Neuronal stem cell (in vitro differentiated cells): ENCODE data around the gene WDR46.

Experiments used
- DNase-seq: peaks from one replicate; pipeline ENCODE4 v3.0.0-alpha.2; 2013; ENCODE audit warnings: low spot score
- H2AFZ ChIP-seq: one replicate; pipeline ENCODE4 v1.6.1; 2013; ENCODE audit warnings: mild to moderate bottlenecking, low read length, inconsistent platforms
- H2AK5ac ChIP-seq: 2 replicates; pipeline ENCODE4 v1.6.1; 2013; ENCODE audit warnings: low read depth, mild to moderate bottlenecking, inconsistent platforms, low read length, moderate library complexity, mixed read lengths
- H2BK120ac ChIP-seq: 2 replicates; pipeline ENCODE4 v1.6.1; 2013; ENCODE audit warnings: low read depth, mild to moderate bottlenecking, inconsistent platforms, low read length, moderate library complexity, mixed read lengths
- H2BK12ac ChIP-seq: one replicate; pipeline ENCODE4 v1.6.1; 2013; ENCODE audit warnings: low read length, inconsistent platforms
- H2BK15ac ChIP-seq: 2 replicates; pipeline ENCODE4 v1.6.1; 2013; ENCODE audit warnings: mild to moderate bottlenecking, low read length, inconsistent platforms, mixed read lengths
- H2BK5ac ChIP-seq: one replicate; pipeline ENCODE4 v1.6.1; 2013; ENCODE audit warnings: inconsistent platforms, mild to moderate bottlenecking, low read length, moderate library complexity
- H3K14ac ChIP-seq: one replicate; pipeline ENCODE4 v1.6.1; 2013; ENCODE audit warnings: low read length, inconsistent platforms
- H3K18ac ChIP-seq: 2 replicates; pipeline ENCODE4 v1.6.1; 2013; ENCODE audit warnings: low read length, inconsistent platforms
- H3K23ac ChIP-seq: 2 replicates; pipeline ENCODE4 v1.6.1; 2013; ENCODE audit warnings: low read depth, mild to moderate bottlenecking, mixed read lengths, low read length, inconsistent platforms; ENCODE audit not compliant: poor library complexity
- H3K27ac ChIP-seq: replicated peaks from 3 replicates; pipeline ENCODE4 v1.5.1; 2013; ENCODE audit warnings: low read length, inconsistent platforms
- H3K27me3 ChIP-seq, 3 experiments: 2 replicates each; pipeline ENCODE4 v1.6.1; 2013; ENCODE audit warnings: low read length in 3 of 3, mild to moderate bottlenecking in 2 of 3, inconsistent platforms in 1 of 3, low read depth in 1 of 3, mixed read lengths in 1 of 3, moderate library complexity in 1 of 3; ENCODE audit not compliant: control insufficient read depth in 3 of 3, insufficient read depth in 3 of 3
- H3K36me3 ChIP-seq, 2 donors: replicated peaks in 1 of 2; 2 replicates each; pipeline ENCODE4 v1.6.1; 2013; ENCODE audit warnings: low read length in 2 of 2; ENCODE audit not compliant: control insufficient read depth in 2 of 2, insufficient read depth in 2 of 2
- H3K4ac ChIP-seq: 2 replicates; pipeline ENCODE4 v1.6.1; 2013; ENCODE audit warnings: inconsistent platforms, mild to moderate bottlenecking, low read length, moderate library complexity
- H3K4me1 ChIP-seq, 2 donors: 1 replicate in 1 of 2; 2 replicates in 1 of 2; pipeline ENCODE4 v1.6.1; 2013; ENCODE audit warnings: low read length in 2 of 2, low read depth in 1 of 2; ENCODE audit not compliant: control insufficient read depth in 2 of 2, insufficient read depth in 1 of 2
- H3K4me2 ChIP-seq: one replicate; pipeline ENCODE4 v1.6.1; 2013; ENCODE audit warnings: mild to moderate bottlenecking, low read length, inconsistent platforms; ENCODE audit not compliant: insufficient read depth, poor library complexity, severe bottlenecking
- H3K4me3 ChIP-seq, 2 donors: 2 replicates each; pipeline ENCODE4 v1.5.1; 2013; ENCODE audit warnings: low read length in 2 of 2, mild to moderate bottlenecking in 2 of 2, inconsistent platforms in 1 of 2, moderate library complexity in 1 of 2
- H3K79me1 ChIP-seq: one replicate; pipeline ENCODE4 v1.6.1; 2013; ENCODE audit warnings: low read depth, mild to moderate bottlenecking, inconsistent platforms, low read length, moderate library complexity
- H3K9ac ChIP-seq: one replicate; pipeline ENCODE4 v1.6.1; 2013; ENCODE audit warnings: mild to moderate bottlenecking, low read depth, low read length, inconsistent platforms; ENCODE audit not compliant: poor library complexity
- H3K9me3 ChIP-seq, 2 donors: replicated peaks in 1 of 2; 2 replicates each; pipeline versions ENCODE3 to v1.6.1; 2013; ENCODE audit warnings: low read length in 2 of 2, mild to moderate bottlenecking in 2 of 2, inconsistent platforms in 1 of 2, low read depth in 1 of 2, mixed read lengths in 1 of 2, moderate library complexity in 1 of 2; ENCODE audit not compliant: control insufficient read depth in 2 of 2, insufficient read depth in 1 of 2
- H4K8ac ChIP-seq: one replicate; pipeline ENCODE4 v1.6.1; 2013; ENCODE audit warnings: low read depth, mild to moderate bottlenecking, inconsistent platforms, low read length, moderate library complexity
- H4K91ac ChIP-seq: one replicate; pipeline ENCODE4 v1.6.1; 2013; ENCODE audit warnings: low read length, low read depth, mild to moderate bottlenecking, inconsistent platforms; ENCODE audit not compliant: poor library complexity
- WGBS, 2 donors: extraction: QIAGEN DNeasy Blood & Tissue Kit; methylation state at CpG; one replicate each; pipeline ENCODE4 v1.1.7; 2013; ENCODE audit warnings: missing lambda C conversion rate in 2 of 2, mixed read lengths in 1 of 2; ENCODE audit not compliant: insufficient read length in 2 of 2, insufficient replicate concordance in 1 of 2; ENCODE audit errors: extremely low coverage in 2 of 2; 5-methylcytosine and 5-hydroxymethylcytosine counted together

WDR46 gene

DNA sequence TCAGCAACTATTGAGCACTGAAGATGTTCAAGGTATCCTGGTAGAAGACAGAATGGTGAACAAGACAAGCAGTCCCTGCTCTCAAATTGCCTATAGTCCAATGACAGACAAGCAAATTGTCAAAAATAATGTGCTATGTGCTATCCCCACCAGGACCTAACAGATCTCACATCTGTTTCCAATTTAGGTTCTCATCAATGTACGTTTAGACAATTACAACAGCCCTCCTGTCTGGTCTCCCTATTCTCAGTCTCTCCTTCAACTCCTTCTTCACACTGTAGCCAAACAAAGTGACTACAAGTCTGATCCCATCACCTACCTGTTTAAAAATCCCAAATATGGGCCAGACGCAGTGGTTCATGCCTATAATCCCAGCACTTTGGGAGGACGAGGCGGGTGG lies 17.3 kb upstream of the WDR46 start:
- WGBS, 2 donors = no CpG with 5 or more reads among the region's 4 CpGs
- no peaks in the 10 kb centered on the region for H3K79me1 ChIP-seq
- no peak overlapping the region for H3K4me2 ChIP-seq
- no peak overlapping the region for H3K23ac ChIP-seq
- H2BK120ac ChIP-seq = no peak overlapping the region
- H3K27me3 ChIP-seq = no peaks in the 10 kb centered on the region
- H3K4ac ChIP-seq = no peak overlapping the region
- H3K9ac ChIP-seq = no peak overlapping the region
- H3K4me3 ChIP-seq = no peak overlapping the region
- H3K9me3 ChIP-seq = no peaks in the 10 kb centered on the region
- no peak overlapping the region for H4K8ac ChIP-seq
- no peak overlapping the region for H4K91ac ChIP-seq
- no peaks in the 10 kb centered on the region for H3K4me1 ChIP-seq
- H3K14ac ChIP-seq = no peak overlapping the region
- no peak overlapping the region for H2BK5ac ChIP-seq
- peaks cover 1 to 40% of the 10 kb centered on the region in 2 donors for H3K36me3 ChIP-seq
- DNase-seq = no peak
- no peak overlapping the region for H2BK15ac ChIP-seq
- H2AFZ ChIP-seq = no peak overlapping the region
- H2AK5ac ChIP-seq = no peak overlapping the region
- no peak overlapping the region for H3K27ac ChIP-seq
- H2BK12ac ChIP-seq = no peak overlapping the region
- H3K18ac ChIP-seq = no peak overlapping the region

DNA sequence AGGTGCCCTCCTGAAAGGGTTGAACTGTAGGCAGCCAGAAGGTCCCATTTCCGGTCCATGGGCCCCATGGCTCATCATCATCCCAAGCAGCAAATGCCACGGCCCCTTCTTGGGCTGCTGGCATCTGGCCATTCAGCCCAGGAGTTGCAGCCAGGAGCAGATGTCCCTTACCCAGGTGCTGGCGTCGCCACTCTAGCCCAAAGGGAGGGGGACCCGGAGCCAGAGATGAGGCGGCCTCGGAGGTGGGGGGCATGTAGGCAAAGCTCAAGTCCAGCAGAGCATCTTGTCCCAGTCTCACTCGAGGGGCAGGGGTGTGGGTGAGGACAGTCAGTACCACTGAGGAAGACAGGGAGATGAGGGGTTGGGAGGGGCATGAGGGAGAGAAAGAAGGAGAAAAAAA lies 16.0 kb upstream of the WDR46 start:
- no CpG with 5 or more reads among the region's 8 CpGs for WGBS, 2 donors
- H3K4me1 ChIP-seq = no peaks in the 10 kb centered on the region
- no peak overlapping the region for H3K27ac ChIP-seq
- no peak overlapping the region for H4K91ac ChIP-seq
- no peak overlapping the region for H3K4ac ChIP-seq
- H3K79me1 ChIP-seq = peaks cover under 1% of the 10 kb centered on the region
- H3K4me3 ChIP-seq = peak overlapping the region in 1 of 2 donors; percentile 35
- H2BK15ac ChIP-seq = no peak overlapping the region
- no peaks in the 10 kb centered on the region for H3K27me3 ChIP-seq
- H2BK120ac ChIP-seq = no peak overlapping the region
- H3K14ac ChIP-seq = no peak overlapping the region
- no peak overlapping the region for H3K23ac ChIP-seq
- no peak overlapping the region for H3K4me2 ChIP-seq
- no peak overlapping the region for H4K8ac ChIP-seq
- H3K9me3 ChIP-seq = no peaks in the 10 kb centered on the region
- no peak overlapping the region for H3K18ac ChIP-seq
- no peak overlapping the region for H3K9ac ChIP-seq
- no peak overlapping the region for H2AFZ ChIP-seq
- peaks cover 1 to 40% of the 10 kb centered on the region in 2 donors for H3K36me3 ChIP-seq
- no peak overlapping the region for H2BK12ac ChIP-seq
- H2AK5ac ChIP-seq = no peak overlapping the region
- H2BK5ac ChIP-seq = peak overlapping the region; percentile 4
- DNase-seq = no peak

- Histone ChIP-seq H3K27ac (no peak overlapping the region), H4K8ac (no peak overlapping the region), H3K4me2 (no peak overlapping the region), H3K14ac (no peak overlapping the region), H3K23ac (peak overlapping the region; percentile 47), H3K18ac (no peak overlapping the region), H3K79me1 (peaks cover 3% of the 10 kb centered on the region), H3K4me3 (no peak overlapping the region), H3K9me3 (no peaks in the 10 kb centered on the region), H2BK5ac (peak overlapping the region; percentile 43), H2AFZ (no peak overlapping the region), H3K36me3 (peaks cover 1 to 40% of the 10 kb centered on the region in 2 donors), H3K4ac (no peak overlapping the region), H2BK12ac (no peak overlapping the region), H2AK5ac (peak overlapping the region; percentile 45), H4K91ac (no peak overlapping the region), H3K4me1 (no peaks in the 10 kb centered on the region), H2BK120ac (no peak overlapping the region), H3K27me3 (no peaks in the 10 kb centered on the region), H2BK15ac (no peak overlapping the region), H3K9ac (peak overlapping the region; percentile 15)
- WGBS, 2 donors = no CpG with 5 or more reads among the region's 16 CpGs
- no peak for DNase-seq
Observed at GRCh38 chr6:33304216-33304615, 15.2 kb upstream of the WDR46 start.

GRCh38 chr6:33301877-33302276 lies 12.8 kb upstream of the WDR46 start:
- Histone ChIP-seq H3K36me3 (peaks cover 1 to 40% of the 10 kb centered on the region in 2 donors), H3K27ac (no peak overlapping the region), H3K14ac (no peak overlapping the region), H3K18ac (no peak overlapping the region), H2BK120ac (no peak overlapping the region), H3K4me2 (no peak overlapping the region), H3K4me1 (peaks cover 4 to 6% of the 10 kb centered on the region in 2 donors), H2BK12ac (no peak overlapping the region), H3K23ac (no peak overlapping the region), H3K4me3 (no peak overlapping the region), H2AK5ac (no peak overlapping the region), H3K9ac (no peak overlapping the region), H2BK5ac (no peak overlapping the region), H4K91ac (no peak overlapping the region), H3K27me3 (no peaks in the 10 kb centered on the region), H4K8ac (no peak overlapping the region), H3K9me3 (no peaks in the 10 kb centered on the region), H2AFZ (no peak overlapping the region), H3K79me1 (peaks cover 5% of the 10 kb centered on the region), H3K4ac (no peak overlapping the region), H2BK15ac (no peak overlapping the region)
- DNase-seq = no peak
- no CpG with 5 or more reads among the region's 3 CpGs for WGBS, 2 donors
